HepG2 (cell line): ENCODE measurements around the gene NT5C. TPM values are rescaled to one million over a fixed set of nuclear protein-coding genes. Genes with fewer than 3 reads are reported as not detected.

Source experiments
- MXD3 ChIP-seq: IDR thresholded peaks from 2 replicates; pipeline ENCODE4 v1.6.1; 2016; ENCODE audit warnings: mild to moderate bottlenecking, missing biosample characterization, missing genetic modification reagents
- SKIL ChIP-seq: sonication (generic); formaldehyde crosslinking; IDR thresholded peaks from 2 replicates; pipeline ENCODE4 v1.8.0; 2022; ENCODE audit warnings: missing genetic modification reagents, mild to moderate bottlenecking, moderate library complexity, borderline replicate concordance
- THRA ChIP-seq: sonication (generic); formaldehyde crosslinking; IDR thresholded peaks from 2 replicates; pipeline ENCODE4 v1.4.0; 2020; ENCODE audit warnings: missing genetic modification reagents, borderline replicate concordance
- YEATS2 ChIP-seq: sonication (generic); formaldehyde crosslinking; IDR thresholded peaks from 2 replicates; pipeline ENCODE4 v1.4.0; 2020; ENCODE audit warnings: missing genetic modification reagents, borderline replicate concordance
- ZC3H13 ChIP-seq: sonication (generic); formaldehyde crosslinking; IDR thresholded peaks from 2 replicates; pipeline ENCODE4 v1.8.1; 2023; ENCODE audit warnings: mild to moderate bottlenecking, missing genetic modification reagents, moderate library complexity
- ZKSCAN8 ChIP-seq: IDR thresholded peaks from 2 replicates; pipeline ENCODE4 v1.6.1; 2016; ENCODE audit warnings: borderline replicate concordance, missing genetic modification reagents, missing compliant biosample characterization
- ZNF3 ChIP-seq: IDR thresholded peaks from 2 replicates; pipeline ENCODE4 v1.7.0; 2017; ENCODE audit warnings: inconsistent platforms
- ZNF318 ChIP-seq: sonication (generic); formaldehyde crosslinking; IDR thresholded peaks from 2 replicates; pipeline ENCODE4 v1.4.0; 2020; ENCODE audit warnings: mild to moderate bottlenecking, missing genetic modification reagents
- ZNF639 ChIP-seq: conservative IDR thresholded peaks from 2 replicates; pipeline ENCODE4 v1.6.1; 2018; ENCODE audit warnings: missing genetic modification reagents
- ZNF746 ChIP-seq: sonication (generic); formaldehyde crosslinking; IDR thresholded peaks from 2 replicates; pipeline ENCODE4 v1.8.0; 2022; ENCODE audit warnings: mild to moderate bottlenecking, missing genetic modification reagents
- polyA plus RNA-seq, 8 experiments: library from polyadenylated mRNA; depleted of rRNA in 3 of 8; stranded (reverse) in 7 of 8; unstranded in 1 of 8; fragments of >200 nt; fragmentation: Illumina TruSeq in 4 of 8; extraction: Trizol in 4 of 8; gene quantifications; 2 replicates each; pipeline versions ENCODE4 v1.2.1 to v1.2.3, GENCODE V29; 2011 to 2016; ENCODE audit warnings: low read depth in 4 of 8, missing spikeins in 1 of 8, mixed read lengths in 1 of 8; ENCODE audit not compliant: insufficient read depth in 1 of 8
- total RNA-seq, 5 experiments: library from RNA; depleted of rRNA; stranded (reverse); fragments of >200 nt; fragmentation: Illumina TruSeq; extraction: Trizol; gene quantifications; 2 replicates each; pipeline ENCODE4 v1.2.3, GENCODE V29; 2016; ENCODE audit warnings: low read depth in 1 of 5

NT5C gene
- total and polyA plus RNA-seq, 2 of the 13 experiments (the other 11 are each of a cell fraction or from before 2014, with no cell fraction given) = 42.8 to 48.6 TPM

- TF ChIP-seq ZNF318 (no peak), ZNF639 (CRISPR knock-in tag) (no peak), MXD3 (CRISPR knock-in tag) (peak; percentile 25; the same call in 1 of the 2 replicates), ZC3H13 (CRISPR knock-in tag) (0 out of 2 replicates have a peak, but pooled peaks have one; percentile 45), ZKSCAN8 (CRISPR knock-in tag) (peak; percentile 51; the same call in 1 of the 2 replicates), YEATS2 (CRISPR knock-in tag) (0 out of 2 replicates have a peak, but pooled peaks have one; percentile 34), ZNF746 (CRISPR knock-in tag) (0 out of 2 replicates have a peak, but pooled peaks have one; percentile 78), ZNF3 (CRISPR knock-in tag) (no peak), SKIL (peak; percentile 80), THRA (CRISPR knock-in tag) (peak; percentile 71)
Observed at GRCh38 chr17:75086496-75087181, 44.9 kb downstream of the NT5C start (continued).
